ENCODE results near the gene SYNGR4.

DNA sequence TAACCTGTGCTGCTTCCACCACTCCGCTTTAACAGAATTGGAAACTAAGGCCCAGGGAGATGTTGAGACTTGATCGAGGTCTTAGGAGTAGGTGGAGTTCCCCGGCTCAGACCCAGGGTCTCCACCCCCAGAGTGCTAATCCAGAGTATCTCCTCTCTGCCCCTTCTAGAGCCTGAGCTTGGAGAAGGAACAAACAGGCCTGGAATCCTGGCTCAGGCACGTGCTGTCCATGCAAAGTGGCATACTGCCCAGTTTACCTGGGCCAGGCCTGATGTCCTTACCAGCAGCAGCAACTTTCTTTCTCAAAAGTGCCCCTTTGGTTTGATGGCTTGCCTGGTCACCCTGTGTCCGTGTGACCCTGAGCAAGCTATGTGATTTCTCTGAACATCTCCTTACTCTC lies 3.7 kb downstream of the SYNGR4 start:
- no peak for TF ChIP-seq CTCF (conservative IDR thresholded peaks at IDR 0.05 in 1 of 2, IDR thresholded peaks at IDR 0.05 in 1 of 2; ENCODE audit: low read depth in 1 of 2, low read length in 2 of 2)
- no peak for TF ChIP-seq EZH2 (IDR thresholded peaks at IDR 0.05; ENCODE audit: low read length, missing control alignments)
